K562 (cell line): ENCODE data around the gene PMPCA.

Experiments used
- EZH2 ChIP-seq: IDR thresholded peaks from 2 replicates; pipeline ENCODE4 v1.6.1; 2012; ENCODE audit warnings: low read depth, mild to moderate bottlenecking, inconsistent platforms, low read length, borderline replicate concordance
- TF ChIP-seq, protein P1 (sequence below): sonication (generic); formaldehyde crosslinking; IDR thresholded peaks from 2 replicates; pipeline ENCODE4 v1.8.1; 2023; ENCODE audit warnings: mild to moderate bottlenecking, missing genetic modification reagents
- TF ChIP-seq, protein P2 (sequence below): sonication (generic); formaldehyde crosslinking; IDR thresholded peaks from 2 replicates; pipeline ENCODE4 v1.8.1; 2022; ENCODE audit warnings: missing genetic modification reagents
- TF ChIP-seq, protein P3 (sequence below): sonication (generic); formaldehyde crosslinking; IDR thresholded peaks from 2 replicates; pipeline ENCODE4 v1.8.1; 2023; ENCODE audit warnings: mild to moderate bottlenecking, missing genetic modification reagents

DNA sequence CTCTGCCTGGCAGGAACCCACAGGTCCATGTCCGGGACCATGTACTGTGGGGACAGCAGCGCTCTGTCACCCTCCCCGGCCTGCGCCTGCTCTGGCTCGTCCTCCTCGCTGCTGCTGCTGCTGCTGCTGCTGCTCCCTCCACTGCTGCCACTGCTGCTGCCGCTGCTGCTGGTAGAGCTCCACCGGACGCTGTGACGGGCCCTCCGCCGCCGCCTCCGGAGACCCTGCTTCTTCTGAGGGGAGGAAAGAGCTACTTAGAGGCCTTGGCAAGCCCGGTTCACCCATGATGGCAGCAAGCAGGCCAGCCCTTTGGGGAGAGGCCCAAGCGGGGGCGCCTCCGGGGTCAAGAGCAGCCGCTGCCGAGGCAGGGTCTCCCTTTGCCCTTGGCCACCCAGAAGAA is 27.0 kb upstream of the PMPCA start:
- TF ChIP-seq, protein P1, sequence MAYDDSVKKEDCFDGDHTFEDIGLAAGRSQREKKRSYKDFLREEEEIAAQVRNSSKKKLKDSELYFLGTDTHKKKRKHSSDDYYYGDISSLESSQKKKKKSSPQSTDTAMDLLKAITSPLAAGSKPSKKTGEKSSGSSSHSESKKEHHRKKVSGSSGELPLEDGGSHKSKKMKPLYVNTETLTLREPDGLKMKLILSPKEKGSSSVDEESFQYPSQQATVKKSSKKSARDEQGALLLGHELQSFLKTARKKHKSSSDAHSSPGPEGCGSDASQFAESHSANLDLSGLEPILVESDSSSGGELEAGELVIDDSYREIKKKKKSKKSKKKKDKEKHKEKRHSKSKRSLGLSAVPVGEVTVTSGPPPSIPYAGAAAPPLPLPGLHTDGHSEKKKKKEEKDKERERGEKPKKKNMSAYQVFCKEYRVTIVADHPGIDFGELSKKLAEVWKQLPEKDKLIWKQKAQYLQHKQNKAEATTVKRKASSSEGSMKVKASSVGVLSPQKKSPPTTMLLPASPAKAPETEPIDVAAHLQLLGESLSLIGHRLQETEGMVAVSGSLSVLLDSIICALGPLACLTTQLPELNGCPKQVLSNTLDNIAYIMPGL (CRISPR knock-in tag): no peak
- TF ChIP-seq, protein P2, sequence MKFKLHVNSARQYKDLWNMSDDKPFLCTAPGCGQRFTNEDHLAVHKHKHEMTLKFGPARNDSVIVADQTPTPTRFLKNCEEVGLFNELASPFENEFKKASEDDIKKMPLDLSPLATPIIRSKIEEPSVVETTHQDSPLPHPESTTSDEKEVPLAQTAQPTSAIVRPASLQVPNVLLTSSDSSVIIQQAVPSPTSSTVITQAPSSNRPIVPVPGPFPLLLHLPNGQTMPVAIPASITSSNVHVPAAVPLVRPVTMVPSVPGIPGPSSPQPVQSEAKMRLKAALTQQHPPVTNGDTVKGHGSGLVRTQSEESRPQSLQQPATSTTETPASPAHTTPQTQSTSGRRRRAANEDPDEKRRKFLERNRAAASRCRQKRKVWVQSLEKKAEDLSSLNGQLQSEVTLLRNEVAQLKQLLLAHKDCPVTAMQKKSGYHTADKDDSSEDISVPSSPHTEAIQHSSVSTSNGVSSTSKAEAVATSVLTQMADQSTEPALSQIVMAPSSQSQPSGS (CRISPR knock-in tag): no peak
- TF ChIP-seq EZH2: no peak
- TF ChIP-seq, protein P3, sequence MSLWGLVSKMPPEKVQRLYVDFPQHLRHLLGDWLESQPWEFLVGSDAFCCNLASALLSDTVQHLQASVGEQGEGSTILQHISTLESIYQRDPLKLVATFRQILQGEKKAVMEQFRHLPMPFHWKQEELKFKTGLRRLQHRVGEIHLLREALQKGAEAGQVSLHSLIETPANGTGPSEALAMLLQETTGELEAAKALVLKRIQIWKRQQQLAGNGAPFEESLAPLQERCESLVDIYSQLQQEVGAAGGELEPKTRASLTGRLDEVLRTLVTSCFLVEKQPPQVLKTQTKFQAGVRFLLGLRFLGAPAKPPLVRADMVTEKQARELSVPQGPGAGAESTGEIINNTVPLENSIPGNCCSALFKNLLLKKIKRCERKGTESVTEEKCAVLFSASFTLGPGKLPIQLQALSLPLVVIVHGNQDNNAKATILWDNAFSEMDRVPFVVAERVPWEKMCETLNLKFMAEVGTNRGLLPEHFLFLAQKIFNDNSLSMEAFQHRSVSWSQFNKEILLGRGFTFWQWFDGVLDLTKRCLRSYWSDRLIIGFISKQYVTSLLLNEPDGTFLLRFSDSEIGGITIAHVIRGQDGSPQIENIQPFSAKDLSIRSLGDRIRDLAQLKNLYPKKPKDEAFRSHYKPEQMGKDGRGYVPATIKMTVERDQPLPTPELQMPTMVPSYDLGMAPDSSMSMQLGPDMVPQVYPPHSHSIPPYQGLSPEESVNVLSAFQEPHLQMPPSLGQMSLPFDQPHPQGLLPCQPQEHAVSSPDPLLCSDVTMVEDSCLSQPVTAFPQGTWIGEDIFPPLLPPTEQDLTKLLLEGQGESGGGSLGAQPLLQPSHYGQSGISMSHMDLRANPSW: no peak
